Endothelial cell of umbilical vein (primary cell): ENCODE data around the gene CACNA1E. TPM values are rescaled to one million over a fixed set of nuclear protein-coding genes. Genes with fewer than 3 reads are reported as not detected.

Experiments
- BruUV-seq: library from RNA; stranded (reverse); fragments of 400-500 nt; replicated peaks from 2 replicates; lab custom pipeline; 2021; lab: Mats Ljungman, UMichigan
- CTCF ChIA-PET: fragments of 300-600, 350-600 bp; sonication (Branson Sonifier 250); formaldehyde crosslinking; loops from one replicate; lab custom pipeline; 2021; ENCODE audit warnings: antibody characterized with exemption, inconsistent platforms; lab: Charles Lee
- POLR2A ChIA-PET: fragments of 300-600, 350-600 bp; sonication (Branson Sonifier 250); formaldehyde crosslinking; loops from one replicate; lab custom pipeline; 2021; ENCODE audit warnings: antibody characterized with exemption, inconsistent platforms; lab: Charles Lee
- DNase-seq: peaks from one replicate; pipeline ENCODE4 v3.0.0-alpha.2; 2011; ENCODE audit warnings: low read depth, low spot score
- FAIRE-seq: peaks from 2 replicates; lab custom pipeline; 2011; peaks lifted over from hg19 to GRCh38; lab: Jason Lieb, UNC
- H2AFZ ChIP-seq: 2 replicates; pipeline ENCODE4 v1.6.0; 2012; ENCODE audit warnings: low read depth, low read length, control low read depth, inconsistent platforms
- H3K27ac ChIP-seq: 2 replicates; pipeline ENCODE4 v1.5.1; 2011; ENCODE audit warnings: low read depth, mild to moderate bottlenecking, control low read depth, low read length, moderate library complexity; ENCODE audit not compliant: insufficient read depth
- H3K27me3 ChIP-seq, 2 experiments: 2 replicates each; pipeline versions ENCODE4 v1.6.0 to v1.6.1; 2011; ENCODE audit warnings: low read length in 2 of 2, mixed read lengths in 1 of 2; ENCODE audit not compliant: control insufficient read depth in 2 of 2, insufficient read depth in 2 of 2
- H3K36me3 ChIP-seq, 2 experiments: 2 replicates in 1 of 2; 3 replicates in 1 of 2; pipeline ENCODE4 v1.5.1; 2011; ENCODE audit warnings: low read length in 2 of 2, mild to moderate bottlenecking in 1 of 2, moderate library complexity in 1 of 2; ENCODE audit not compliant: control insufficient read depth in 2 of 2, insufficient read depth in 2 of 2; ENCODE audit errors: extremely low read depth in 1 of 2
- H3K4me1 ChIP-seq: 3 replicates; pipeline ENCODE4 v1.5.1; 2011; ENCODE audit warnings: mild to moderate bottlenecking, low read length; ENCODE audit not compliant: control insufficient read depth, insufficient read depth; ENCODE audit errors: extremely low read depth
- H3K4me2 ChIP-seq: 2 replicates; pipeline ENCODE4 v1.6.1; 2011; ENCODE audit warnings: low read length, control low read depth, mixed read lengths; ENCODE audit not compliant: insufficient read depth
- H3K4me3 ChIP-seq, 3 experiments: fragments of 200-600 bp in 1 of 3; sonication (generic), shearing (Covaris generic) in 1 of 3; replicated peaks in 1 of 3; 2 replicates each; pipeline ENCODE4 v1.5.1; 2011 to 2016; ENCODE audit warnings: control low read depth in 3 of 3, low read length in 3 of 3, mild to moderate bottlenecking in 2 of 3, inconsistent platforms in 1 of 3, low read depth in 1 of 3, moderate library complexity in 1 of 3; ENCODE audit not compliant: insufficient read depth in 1 of 3
- H3K79me2 ChIP-seq: 2 replicates; pipeline ENCODE4 v1.6.0; 2012; ENCODE audit warnings: low read length, inconsistent platforms; ENCODE audit not compliant: control insufficient read depth, insufficient read depth
- H3K9ac ChIP-seq: replicated peaks from 2 replicates; pipeline ENCODE3; 2011; ENCODE audit warnings: low read length, control low read depth; ENCODE audit not compliant: insufficient read depth; ENCODE audit errors: extremely low read depth
- H3K9me1 ChIP-seq: replicated peaks from 3 replicates; pipeline ENCODE4 v1.6.0; 2011; ENCODE audit warnings: mild to moderate bottlenecking, low read length; ENCODE audit not compliant: control insufficient read depth, insufficient read depth; ENCODE audit errors: extremely low read depth
- H3K9me3 ChIP-seq: replicated peaks from 2 replicates; pipeline ENCODE4 v1.5.1; 2012; ENCODE audit warnings: low read length, inconsistent platforms; ENCODE audit not compliant: control insufficient read depth, insufficient read depth
- H4K20me1 ChIP-seq: replicated peaks from 2 replicates; pipeline ENCODE3; 2011; ENCODE audit warnings: mild to moderate bottlenecking, low read length; ENCODE audit not compliant: control insufficient read depth, insufficient read depth; ENCODE audit errors: extremely low read depth
- CTCF ChIP-seq, 2 donors: IDR thresholded peaks; 1 replicate in 1 of 2; 2 replicates in 1 of 2; pipeline ENCODE4 v1.5.1; 2011; ENCODE audit warnings: low read length in 2 of 2, mild to moderate bottlenecking in 2 of 2, moderate library complexity in 2 of 2, control low read depth in 1 of 2, inconsistent platforms in 1 of 2, low read depth in 1 of 2; ENCODE audit not compliant: insufficient read depth in 1 of 2; ENCODE audit errors: extremely low read depth in 1 of 2
- EZH2 ChIP-seq: IDR thresholded peaks from 2 replicates; pipeline ENCODE4 v1.6.1; 2012; ENCODE audit warnings: borderline replicate concordance, low read depth, mild to moderate bottlenecking, moderate library complexity, low read length, inconsistent platforms; ENCODE audit not compliant: severe bottlenecking
- FOS ChIP-seq: IDR thresholded peaks from 2 replicates; pipeline ENCODE4 v1.6.1; 2011; ENCODE audit warnings: mild to moderate bottlenecking, low read length, moderate library complexity, borderline replicate concordance; ENCODE audit not compliant: insufficient read depth
- GATA2 ChIP-seq: IDR thresholded peaks from 2 replicates; pipeline ENCODE4 v1.7.0; 2011; ENCODE audit warnings: low read depth, mild to moderate bottlenecking, moderate library complexity, mixed read lengths, low read length; ENCODE audit not compliant: insufficient read length, insufficient read depth
- JUN ChIP-seq: IDR thresholded peaks from 2 replicates; pipeline ENCODE4 v1.6.1; 2011; ENCODE audit warnings: borderline replicate concordance, low read depth; ENCODE audit not compliant: insufficient read length, insufficient read depth
- MAX ChIP-seq: IDR thresholded peaks from 2 replicates; pipeline ENCODE4 v1.6.1; 2011; ENCODE audit not compliant: insufficient read depth, insufficient read length
- MYC ChIP-seq: IDR thresholded peaks from one replicate; pipeline ENCODE4 v1.6.1; 2011; ENCODE audit warnings: mild to moderate bottlenecking, low read depth, low read length
- POLR2A ChIP-seq: IDR thresholded peaks from 2 replicates; pipeline ENCODE4 v1.6.1; 2012; ENCODE audit warnings: low read depth, mild to moderate bottlenecking, control low read depth, low read length
- POLR2AphosphoS5 ChIP-seq: IDR thresholded peaks from 2 replicates; pipeline ENCODE4 v1.6.1; 2012; ENCODE audit warnings: low read depth, mild to moderate bottlenecking, control low read depth, low read length, moderate library complexity; ENCODE audit not compliant: insufficient read depth
- dilution Hi-C: fragments of 300-500 bp; cut with MboI; formaldehyde crosslinking; loops from one replicate; pipeline ENCODE4 v1.15.0; 2019; ENCODE audit warnings: low sequenced_read_pairs; ENCODE audit not compliant: extremely low pct_ligation_motif_present
- intact Hi-C: fragments of 100-400 bp; cut with micrococcal nuclease; formaldehyde crosslinking; loops from one replicate; pipeline ENCODE4 v1.10.0; 2022
- polyA plus RNA-seq, 4 experiments: library from polyadenylated mRNA; depleted of rRNA in 3 of 4; stranded (reverse) in 3 of 4; unstranded in 1 of 4; fragments of >200 nt; gene quantifications; 2 replicates each; pipeline versions ENCODE4 v1.2.1 to v1.2.3, GENCODE V29; 2011 to 2012; ENCODE audit warnings: missing spikeins in 1 of 4
- total RNA-seq: library from RNA; stranded (reverse); gene quantifications from 2 replicates; pipeline ENCODE4 v1.2.3, GENCODE V29; 2021

CACNA1E gene
- total and polyA plus RNA-seq, 2 donors (not counting 3 experiments of a cell fraction or from before 2014, with no cell fraction given) = not detected

DNA sequence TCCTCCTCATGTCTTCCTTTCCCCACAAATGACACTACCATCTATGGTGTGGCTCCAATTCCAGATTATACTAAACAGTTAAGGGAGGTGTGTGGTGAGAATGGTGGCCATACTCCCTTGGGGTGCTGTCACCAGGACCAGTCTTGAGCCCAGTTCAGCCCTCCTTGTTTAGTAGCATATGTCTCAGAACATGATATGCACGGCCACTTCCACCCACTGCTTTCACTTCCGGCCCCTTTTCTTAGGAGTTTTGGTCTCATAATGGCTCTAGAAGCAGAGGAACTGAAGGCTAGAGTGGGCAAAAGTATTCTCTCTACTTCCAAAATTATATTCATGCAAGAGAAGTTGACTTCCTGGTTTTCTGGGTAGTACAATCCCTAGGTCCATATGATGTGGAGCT, 45.3 kb upstream of the CACNA1E start:
- FAIRE-seq (no peak), DNase-seq (no peak)
- Histone ChIP-seq H3K27ac (no peak overlapping the region), H3K36me3 (no peaks in the 10 kb centered on the region), H3K27me3 (no peaks in the 10 kb centered on the region), H3K9me3 (no peaks in the 10 kb centered on the region), H3K9me1 (no peaks in the 10 kb centered on the region), H3K79me2 (no peaks in the 10 kb centered on the region), H4K20me1 (no peaks in the 10 kb centered on the region), H2AFZ (no peak overlapping the region), H3K9ac (no peak overlapping the region), H3K4me3 (no peak overlapping the region), H3K4me2 (no peak overlapping the region), H3K4me1 (no peaks in the 10 kb centered on the region)
- POLR2A ChIA-PET = no interaction called here
- TF ChIP-seq FOS (no peak), EZH2 (no peak), POLR2AphosphoS5 (no peak), POLR2A (no peak), MYC (no peak), MAX (no peak)
- intact Hi-C loops (no loop called here), dilution Hi-C loops (no loop called here)
- no TSS peak for BruUV-seq
- CTCF ChIA-PET = no interaction called here

DNA sequence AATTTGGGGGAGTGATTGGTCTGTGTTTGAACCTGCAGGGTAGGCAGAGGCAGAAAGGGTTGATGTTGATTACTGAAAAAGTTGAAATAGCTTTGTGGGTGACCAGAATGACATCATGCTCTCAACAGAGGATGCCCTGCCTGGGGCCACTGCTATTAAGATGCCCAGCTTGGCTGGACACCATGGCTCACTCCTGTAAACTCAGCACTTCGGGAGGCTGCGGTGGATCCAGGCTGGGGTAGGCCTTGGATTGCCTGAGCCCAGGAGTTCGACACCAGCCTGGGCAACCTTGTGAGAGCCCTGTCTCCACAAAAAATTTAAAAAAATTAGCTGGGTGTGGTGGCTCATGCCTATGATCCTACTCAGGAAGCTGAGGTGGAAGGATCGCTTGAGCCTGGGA, 42.8 kb upstream of the CACNA1E start:
- H3K4me1 ChIP-seq = no peaks in the 10 kb centered on the region
- no peak overlapping the region for H2AFZ ChIP-seq
- no peaks in the 10 kb centered on the region for H3K27me3 ChIP-seq
- no peaks in the 10 kb centered on the region for H4K20me1 ChIP-seq
- dilution Hi-C loops (no loop called here), intact Hi-C loops (no loop called here)
- TF ChIP-seq POLR2A (no peak), CTCF (IDR thresholded peaks at IDR 0.05; ENCODE audit: extremely low read depth in 1 of 2, insufficient read depth in 1 of 2, low read depth in 1 of 2, low read length in 2 of 2) (no peak), JUN (no peak), POLR2AphosphoS5 (no peak), MYC (no peak), FOS (no peak), EZH2 (no peak), GATA2 (no peak), MAX (no peak)
- CTCF ChIA-PET = no interaction called here
- H3K4me3 ChIP-seq = no peak overlapping the region
- H3K9me1 ChIP-seq = no peaks in the 10 kb centered on the region
- no peaks in the 10 kb centered on the region for H3K9me3 ChIP-seq
- POLR2A ChIA-PET = no interaction called here
- no peaks in the 10 kb centered on the region for H3K79me2 ChIP-seq
- DNase-seq (no peak), FAIRE-seq (no peak)
- H3K36me3 ChIP-seq = no peaks in the 10 kb centered on the region
- no peak overlapping the region for H3K9ac ChIP-seq
- no peak overlapping the region for H3K4me2 ChIP-seq
- no peak overlapping the region for H3K27ac ChIP-seq
- BruUV-seq = no TSS peak
